Kasumi-1 (cell line): ENCODE measurements around the gene CCNA2.

Experiments
- DNase-seq, 2 experiments: peaks; one replicate each; lab custom pipeline; 2025; lab: John Stamatoyannopoulos, UW

Gene CCNA2

GRCh38 chr4:121801715-121802075 lies 22.0 kb downstream of the CCNA2 start:
- no peak for DNase-seq

GRCh38 chr4:121800961-121801714 lies 22.5 kb downstream of the CCNA2 start, which contains the start of gene EXOSC9:
Gene EXOSC9, plus strand, starts transcription at chr4:121801323. Its CDS starts 102 bp downstream, at chr4:121801425.
- peak; percentile 83 to 84 for DNase-seq

GRCh38 chr4:121800638-121800960 lies 23.1 kb downstream of the CCNA2 start:
- peak; percentile 63 to 66 for DNase-seq

GRCh38 chr4:121799867-121800501 lies 23.7 kb downstream of the CCNA2 start:
- DNase-seq: no peak

GRCh38 chr4:121799208-121799823 lies 24.4 kb downstream of the CCNA2 start:
- peak in 1 of 2 experiments; percentile 5 for DNase-seq

GRCh38 chr4:121796283-121796682 lies 27.4 kb downstream of the CCNA2 start:
- no peak for DNase-seq

GRCh38 chr4:121794505-121795188 lies 29.0 kb downstream of the CCNA2 start:
- no peak for DNase-seq

- DNase-seq: no peak
These were observed 30.7 kb downstream of the CCNA2 start for GRCh38 chr4:121792966-121793365.

GRCh38 chr4:121791481-121791880 lies 32.2 kb downstream of the CCNA2 start:
- no peak for DNase-seq

- no peak for DNase-seq
These were observed 32.7 kb downstream of the CCNA2 start for GRCh38 chr4:121790976-121791375.

- no peak for DNase-seq
These were observed 33.5 kb downstream of the CCNA2 start for GRCh38 chr4:121789960-121790829.

- no peak for DNase-seq
These were observed 34.2 kb downstream of the CCNA2 start for GRCh38 chr4:121789455-121789854.

GRCh38 chr4:121788896-121789295 lies 34.8 kb downstream of the CCNA2 start:
- no peak for DNase-seq

GRCh38 chr4:121786221-121786620 lies 37.5 kb downstream of the CCNA2 start:
- no peak for DNase-seq

GRCh38 chr4:121785479-121785878 lies 38.2 kb downstream of the CCNA2 start:
- no peak for DNase-seq

- DNase-seq: no peak
These were observed 38.7 kb downstream of the CCNA2 start for GRCh38 chr4:121784975-121785374.

GRCh38 chr4:121784401-121784800 lies 39.3 kb downstream of the CCNA2 start:
- no peak for DNase-seq

- DNase-seq: no peak
These were observed 40.5 kb downstream of the CCNA2 start for GRCh38 chr4:121783210-121783609.

- no peak for DNase-seq
These were observed 44.6 kb downstream of the CCNA2 start for GRCh38 chr4:121778991-121779628.

GRCh38 chr4:121777625-121778024 lies 46.1 kb downstream of the CCNA2 start:
- DNase-seq: no peak
